Activated CD8-positive, alpha-beta memory T cell treated with anti-CD3 and anti-CD28 coated beads, Interleukin-2, amount 50 U/mL, for 24 hours (primary cell): ENCODE data around the gene LYL1.

Experiments
- DNase-seq: peaks from one replicate; pipeline ENCODE4 v3.0.0-alpha.2; 2020; ENCODE audit errors: extremely low read depth

The LYL1 gene

GRCh38 chr19:13055213-13056051 lies 47.2 kb downstream of the LYL1 start:
- DNase-seq = no peak

- DNase-seq = no peak
Measured at GRCh38 chr19:13054626-13055212, 47.9 kb downstream of the LYL1 start.

GRCh38 chr19:13053761-13054625 lies 48.7 kb downstream of the LYL1 start:
- DNase-seq = no peak

- DNase-seq = no peak
Measured at GRCh38 chr19:13053238-13053637, 49.4 kb downstream of the LYL1 start.

DNA sequence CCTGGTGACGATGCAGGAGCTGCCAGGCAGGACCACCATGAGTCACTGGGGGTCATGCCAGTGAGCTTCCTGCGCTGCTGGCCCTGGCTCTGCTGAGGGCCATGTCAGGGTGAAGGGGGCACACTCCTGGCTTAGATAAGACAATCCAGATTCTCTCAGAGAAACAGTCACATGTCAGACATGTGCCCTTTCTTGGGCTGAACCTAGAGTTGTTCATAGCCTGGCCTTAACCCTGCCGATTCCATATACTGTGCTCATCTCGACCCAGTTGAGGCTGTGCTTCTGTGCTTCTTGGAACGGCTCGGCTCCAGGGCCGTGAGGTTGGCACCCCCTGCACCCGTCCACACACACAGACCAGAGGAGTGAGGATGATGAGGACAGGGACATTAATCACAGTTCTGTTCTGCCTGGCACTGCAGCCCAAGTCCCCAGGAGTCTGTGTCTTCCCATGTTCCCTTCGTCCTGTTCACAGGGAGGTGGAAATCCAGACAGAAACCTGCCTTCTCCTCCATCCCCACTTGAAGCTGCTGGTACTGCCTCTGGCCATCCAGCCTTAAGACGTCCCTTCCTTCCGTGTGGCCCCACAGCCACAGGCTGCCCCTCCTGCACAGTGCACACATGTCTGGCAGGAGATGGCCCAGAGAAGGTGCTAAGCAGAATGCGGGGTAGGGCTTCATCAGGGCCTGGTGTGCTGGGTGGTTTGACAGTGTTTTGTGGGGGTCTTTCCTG lies 50.0 kb downstream of the LYL1 start:
- no peak for DNase-seq

DNA sequence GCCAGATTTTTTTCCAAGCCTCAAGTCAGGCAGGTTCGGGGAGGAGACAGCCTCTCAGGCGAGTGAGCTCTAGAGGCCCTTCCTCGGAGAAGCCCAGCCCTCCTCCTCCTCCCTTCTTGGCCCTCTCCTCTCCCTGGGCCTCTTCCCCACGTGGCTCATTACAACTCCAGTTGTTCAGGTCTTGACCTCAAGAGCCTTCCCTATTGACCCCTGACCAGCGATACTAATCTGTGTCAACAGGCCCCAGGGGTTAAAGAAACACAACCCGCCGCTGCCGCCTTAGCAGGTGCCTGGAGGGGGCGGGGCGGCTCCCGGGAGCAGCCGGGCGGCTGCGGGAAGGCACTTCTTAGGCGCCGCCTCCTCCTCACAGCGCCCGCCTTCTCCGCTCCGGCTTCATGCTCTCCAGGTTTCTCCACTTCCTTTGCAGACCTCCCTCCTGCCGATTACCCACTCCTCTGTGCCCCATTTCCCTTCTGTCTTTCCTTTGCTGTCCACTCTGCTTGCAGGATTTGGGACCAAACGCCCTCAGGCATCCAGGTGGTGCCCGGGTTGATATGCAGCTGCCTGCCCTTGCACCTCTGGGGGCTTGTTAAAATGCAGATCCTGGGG lies 51.0 kb downstream of the LYL1 start:
- no peak for DNase-seq

DNA sequence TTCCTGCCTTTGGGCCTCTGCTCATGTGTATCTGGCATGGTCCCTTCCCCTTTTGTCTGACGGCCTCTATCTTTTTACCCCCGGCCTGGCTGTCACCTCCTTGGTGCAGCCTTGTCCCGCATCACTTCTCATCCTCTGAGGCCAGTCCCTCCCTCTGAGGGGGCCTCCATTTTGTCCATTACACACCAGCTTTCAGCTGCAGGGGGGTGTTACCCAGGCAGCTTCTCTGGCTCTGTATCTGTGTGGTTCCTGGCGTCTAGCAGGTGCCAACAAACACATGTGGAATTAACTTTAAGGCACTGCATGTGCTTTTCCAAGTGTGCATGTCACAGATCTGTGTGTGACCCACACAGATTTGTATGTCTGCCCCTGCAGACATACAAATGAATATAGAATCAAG lies 52.4 kb downstream of the LYL1 start:
- DNase-seq = no peak
